Measurements from ENCODE around the gene CBR1.
"Not testable (repeated sequence)": the region's sequence is repeated elsewhere in the genome, so short reads cannot be mapped to it uniquely, and the experiment has no call there.

The CBR1 gene

DNA sequence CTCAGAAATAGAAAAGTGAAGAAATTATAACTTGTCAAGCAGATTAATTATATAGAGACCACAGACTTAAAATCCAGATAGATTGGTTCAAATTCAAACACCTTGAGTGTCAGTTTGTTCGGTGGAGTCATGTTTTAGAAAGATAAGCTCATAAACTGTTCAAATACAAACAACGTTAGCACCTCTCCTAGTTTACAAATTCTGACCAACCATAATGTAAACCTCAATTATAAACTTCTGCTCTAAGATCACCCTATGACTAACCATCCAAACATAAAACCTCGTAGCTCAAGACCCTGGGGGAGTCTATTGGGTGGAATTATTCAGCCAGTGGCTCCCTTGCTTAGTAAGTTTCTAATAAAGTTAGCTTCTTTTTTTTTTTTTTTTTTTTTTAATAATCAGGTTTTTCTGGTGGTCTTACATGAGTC, 12.4 kb downstream of the CBR1 start:
- DNase-seq, result no peak

DNA sequence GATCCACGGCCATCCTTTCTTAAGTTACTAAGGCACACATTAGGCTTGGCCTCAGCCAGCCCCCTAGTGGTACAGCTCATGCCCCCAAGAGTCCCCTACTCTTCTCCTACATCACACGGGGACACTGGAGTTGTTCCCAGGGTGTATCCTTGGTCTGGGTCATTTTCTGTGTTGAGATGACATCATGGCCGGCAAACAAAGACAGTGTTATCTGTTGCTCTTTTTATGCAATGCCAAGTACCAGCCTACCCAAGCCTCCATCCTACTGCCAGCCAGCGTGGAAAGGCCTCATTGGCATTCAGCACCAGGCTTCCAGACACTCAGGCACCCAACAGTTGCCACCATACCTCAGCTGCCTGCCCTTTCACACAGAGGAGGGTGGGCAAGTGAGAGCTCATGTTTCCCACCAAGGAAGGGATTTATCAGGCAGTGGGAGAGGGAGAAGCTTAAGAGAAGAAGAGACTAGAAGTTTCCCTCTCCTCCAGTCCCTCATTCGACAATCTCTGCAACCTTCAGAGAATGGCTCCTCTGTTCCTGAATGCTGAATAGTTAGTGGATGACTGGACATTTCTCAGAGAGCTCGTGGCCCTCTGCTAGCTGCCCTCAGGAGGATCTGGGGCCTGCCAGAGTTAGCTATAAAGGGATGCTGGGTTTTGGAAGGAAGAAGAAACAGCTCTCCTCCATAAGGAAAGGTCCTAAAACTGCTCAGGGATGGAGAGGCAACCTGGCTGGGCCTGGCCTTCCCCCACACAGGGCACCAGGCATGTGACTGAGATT, 17.7 kb downstream of the CBR1 start:
- DNase-seq, result no peak

DNA sequence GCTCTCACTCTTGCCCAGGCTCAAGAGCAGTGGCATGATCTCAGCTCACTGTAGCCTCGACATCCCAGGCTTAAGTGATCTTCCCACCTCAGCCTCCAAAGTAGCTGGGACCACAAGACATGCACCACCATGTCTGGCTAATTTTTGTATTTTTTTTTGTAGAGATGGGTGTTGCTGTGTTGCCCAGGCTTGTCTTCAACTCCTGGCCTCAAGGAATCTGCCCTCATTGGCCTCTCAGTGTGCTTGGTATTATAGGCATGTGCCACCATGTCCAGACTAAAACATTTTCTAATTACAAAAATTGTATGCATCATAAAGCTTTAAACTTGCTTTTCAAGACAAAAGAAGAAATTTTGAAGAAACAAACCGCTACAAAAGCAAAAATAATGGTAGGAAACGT, 20.1 kb downstream of the CBR1 start:
- no peak for DNase-seq

DNA sequence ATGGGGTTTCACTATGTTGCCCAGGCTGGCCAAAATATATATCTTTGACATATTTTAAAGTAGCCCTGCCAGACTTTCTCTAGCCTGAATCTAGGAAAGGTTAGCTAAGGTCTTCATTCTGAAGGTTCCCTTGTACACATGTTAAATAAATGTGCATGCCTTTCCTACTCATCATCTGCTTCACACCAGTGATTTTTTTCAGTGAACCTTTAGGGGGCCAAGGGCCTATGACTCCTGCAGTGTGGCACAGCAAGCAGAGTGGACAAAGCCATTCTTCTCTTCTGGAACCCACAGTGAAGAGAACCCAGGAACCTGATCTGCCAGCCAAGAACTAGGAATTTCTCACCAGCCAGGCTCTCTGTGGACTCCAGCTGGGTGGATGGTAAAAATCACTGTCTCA, 22.9 kb downstream of the CBR1 start:
- DNase-seq, result no peak

DNA sequence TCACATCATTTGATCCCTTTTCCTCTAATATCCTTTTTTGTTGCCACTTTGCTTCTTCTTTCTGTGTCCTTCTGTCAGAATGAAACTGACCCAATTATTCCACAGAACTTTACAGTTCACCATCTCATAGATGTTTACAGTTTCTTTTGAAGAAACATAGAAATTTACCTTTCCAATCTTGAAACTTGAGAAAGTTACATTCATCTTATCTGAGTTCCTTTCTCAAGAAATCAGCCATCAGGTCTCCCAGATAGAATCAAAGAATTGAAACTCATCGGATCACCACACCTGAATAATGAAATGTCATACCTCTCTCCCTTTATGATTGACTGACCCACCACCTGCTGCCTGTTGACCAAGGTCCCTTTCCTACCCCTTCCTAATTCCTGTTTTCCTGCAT, 23.7 kb downstream of the CBR1 start:
- no peak for DNase-seq

DNA sequence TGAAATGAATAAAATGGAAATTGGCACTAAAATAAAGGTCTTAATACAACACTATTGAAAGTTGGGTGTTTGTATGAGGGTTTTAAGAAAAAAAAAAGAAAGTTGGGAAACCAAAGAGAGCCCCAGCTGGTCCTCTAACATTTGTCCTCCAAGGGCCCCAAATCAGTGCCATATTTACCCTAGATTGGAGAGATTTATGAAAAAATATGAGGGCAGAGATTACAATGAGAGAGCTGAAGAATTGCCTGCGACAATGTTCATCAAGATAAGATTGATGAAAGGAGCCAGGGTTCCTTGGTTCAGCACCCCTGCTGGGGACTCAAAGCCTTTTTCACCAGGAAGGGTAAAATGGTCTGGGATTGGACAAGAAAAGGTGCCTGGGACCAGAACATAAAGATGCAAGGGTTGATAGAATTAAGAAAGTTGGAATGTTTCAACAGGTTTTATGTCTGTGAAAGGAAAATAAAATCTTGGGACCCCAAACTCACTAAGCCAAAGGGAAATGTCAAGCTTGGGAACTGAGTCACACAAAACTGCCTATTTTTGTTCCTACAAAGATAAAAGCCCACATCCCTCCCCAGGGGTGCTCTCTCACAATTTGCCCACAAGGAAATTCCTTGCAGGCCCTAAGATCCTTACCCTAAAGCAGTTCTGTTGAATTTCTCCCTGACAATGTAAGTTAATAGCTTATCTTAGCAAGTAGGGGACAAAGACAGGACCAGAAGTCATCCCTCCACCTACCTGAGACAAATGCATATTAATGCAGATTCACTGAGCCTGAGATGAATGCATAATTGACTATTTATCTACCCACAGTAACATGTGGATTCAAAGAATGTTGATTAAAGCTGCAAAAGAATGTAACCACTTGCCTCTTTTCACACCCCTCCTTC, 26.8 kb downstream of the CBR1 start:
- DNase-seq, result no peak

DNA sequence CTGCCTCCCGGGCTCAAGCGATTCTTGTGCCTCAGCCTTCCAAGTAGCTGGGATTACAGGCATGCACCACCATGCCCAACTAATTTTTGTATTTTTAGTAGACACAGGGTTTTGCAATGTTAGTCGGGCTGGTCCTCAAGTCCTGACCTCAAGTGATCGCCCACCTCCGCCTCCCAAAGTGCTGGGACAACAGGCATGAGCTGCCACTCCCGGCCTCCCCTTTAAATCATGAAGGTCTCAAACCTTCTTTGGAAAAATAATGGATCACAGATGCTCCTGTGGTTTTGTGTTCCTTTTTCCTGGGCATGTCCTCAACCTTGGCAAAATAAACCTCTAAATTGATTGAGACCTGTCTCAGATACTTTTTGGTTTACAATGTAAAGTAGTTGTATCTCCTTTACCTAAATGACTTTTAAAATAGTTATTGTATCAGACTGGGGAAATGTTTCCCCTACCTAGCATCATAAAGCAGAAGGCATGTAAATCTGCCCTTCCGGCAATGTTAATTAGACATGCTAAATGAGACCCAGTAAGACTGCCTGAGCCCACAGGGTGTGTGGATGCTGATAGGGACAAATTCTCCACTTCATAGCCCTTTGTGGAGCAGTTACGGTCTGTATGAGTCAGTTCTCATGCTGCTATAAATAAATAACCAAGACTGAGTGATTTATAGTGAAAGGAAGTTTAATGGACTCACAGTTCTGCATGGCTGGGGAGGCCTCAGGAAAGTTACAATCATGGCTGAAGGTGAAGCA, 27.8 kb downstream of the CBR1 start:
- no peak for DNase-seq

DNA sequence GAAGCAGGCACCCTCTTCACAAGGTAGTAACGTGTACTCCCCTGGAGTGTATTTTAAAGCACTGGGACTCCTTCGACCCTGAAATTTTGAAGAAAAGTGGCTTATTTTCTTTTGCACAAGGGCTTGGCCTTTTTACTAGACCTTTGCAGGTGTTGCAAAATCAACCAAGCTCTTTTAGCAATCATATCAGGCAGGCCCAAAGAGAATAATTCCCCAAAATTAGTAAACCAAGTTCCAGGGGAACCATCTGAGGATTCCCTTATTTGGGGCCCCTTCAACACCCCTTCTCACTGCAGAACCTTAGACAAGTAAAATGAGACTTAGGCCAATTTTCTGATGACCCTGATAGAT, 28.3 kb downstream of the CBR1 start:
- DNase-seq, result no peak

DNA sequence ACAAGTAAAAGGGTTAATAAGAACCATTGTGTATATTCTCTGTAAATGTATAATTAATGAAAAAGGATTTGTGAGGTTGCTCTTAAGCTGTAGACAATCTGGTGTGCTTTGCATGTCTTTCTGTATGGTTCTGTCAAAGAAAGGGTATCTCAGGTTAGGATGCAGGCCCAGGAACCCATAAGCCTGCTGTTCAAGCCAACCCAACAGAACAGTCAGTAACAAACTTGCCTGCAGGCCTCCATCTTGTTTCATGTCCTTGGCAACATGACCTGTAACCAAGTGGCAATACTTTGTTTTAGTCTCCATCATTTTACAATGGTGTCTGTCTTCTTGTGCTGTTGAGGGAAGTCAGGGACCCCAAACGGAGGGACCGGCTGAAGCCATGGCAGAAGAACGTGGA, 29.2 kb downstream of the CBR1 start:
- no peak for DNase-seq

DNA sequence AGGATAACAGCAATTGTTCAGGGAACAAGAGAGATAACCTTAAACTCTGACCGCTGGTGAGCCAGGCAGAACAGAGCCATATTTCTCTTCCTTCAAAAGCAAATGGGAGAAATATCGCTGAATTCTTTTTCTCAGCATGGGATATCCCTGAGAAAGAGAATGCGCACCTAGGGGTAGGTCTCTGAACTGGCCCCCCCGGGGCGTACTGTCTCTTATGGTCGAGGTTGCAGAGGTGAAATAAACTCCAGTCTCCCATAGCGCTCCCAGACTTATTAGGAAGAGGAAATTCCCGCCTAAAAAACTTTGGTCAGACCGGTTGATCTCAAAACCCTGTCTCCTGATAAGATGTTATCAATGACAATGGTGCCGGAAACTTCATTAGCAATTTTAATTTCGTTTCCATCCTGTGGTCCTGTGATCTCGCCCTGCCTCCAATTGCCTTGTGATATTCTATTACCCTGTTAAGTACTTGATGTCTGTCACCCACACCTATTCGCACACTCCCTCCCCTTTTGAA, 29.9 kb downstream of the CBR1 start:
- not testable (repeated sequence) for DNase-seq

DNA sequence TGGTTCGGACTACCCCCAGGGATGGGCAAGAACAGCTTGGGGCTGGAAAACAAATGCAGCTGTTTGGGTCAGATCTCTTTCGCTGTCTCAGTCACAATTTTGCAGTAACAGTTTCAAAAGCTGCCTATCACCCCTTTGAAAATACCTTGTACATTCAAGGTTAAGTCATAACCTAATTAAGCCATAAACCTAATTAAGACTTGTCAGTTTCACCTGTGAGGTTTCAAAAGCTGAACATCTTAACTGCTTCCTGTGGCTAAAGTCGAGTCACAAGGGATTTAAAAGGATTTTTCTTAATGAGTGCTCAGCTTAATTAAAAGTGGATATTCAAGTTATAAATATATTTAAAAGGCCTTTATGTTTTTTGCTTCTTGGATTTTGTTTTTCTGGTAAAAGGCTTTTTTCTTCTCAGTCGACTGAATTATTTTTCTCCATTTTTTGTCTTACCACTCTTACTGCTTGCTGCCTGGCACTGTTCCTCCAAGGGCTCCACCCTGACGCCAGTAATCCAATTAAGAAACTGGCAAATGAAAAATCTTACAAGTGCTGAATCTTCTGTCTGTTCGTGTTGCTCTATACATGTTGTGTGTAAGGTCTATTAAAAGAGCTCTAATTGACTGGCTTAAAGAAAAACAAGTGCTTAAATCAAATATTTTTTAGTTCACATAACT, 31.3 kb downstream of the CBR1 start:
- no peak for DNase-seq

DNA sequence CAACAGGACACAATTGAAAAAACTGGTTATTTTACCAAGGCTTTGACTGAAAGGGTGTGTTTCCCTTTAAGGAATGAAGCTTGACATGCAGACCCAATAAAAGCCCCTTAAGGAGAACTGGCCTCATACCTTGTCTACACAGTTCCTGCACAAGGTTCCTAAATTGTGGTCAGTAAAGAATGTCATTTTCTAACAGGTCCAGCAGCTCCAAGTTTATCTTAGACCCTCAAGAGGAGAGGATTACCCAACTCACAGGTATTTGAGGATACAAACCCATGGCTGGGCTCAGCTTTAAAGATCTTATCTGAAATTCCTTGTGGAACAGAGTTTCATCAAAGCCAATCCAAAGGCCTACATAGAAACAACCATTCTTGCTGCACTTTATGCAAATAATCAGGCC, 33.6 kb downstream of the CBR1 start:
- DNase-seq, result no peak

DNA sequence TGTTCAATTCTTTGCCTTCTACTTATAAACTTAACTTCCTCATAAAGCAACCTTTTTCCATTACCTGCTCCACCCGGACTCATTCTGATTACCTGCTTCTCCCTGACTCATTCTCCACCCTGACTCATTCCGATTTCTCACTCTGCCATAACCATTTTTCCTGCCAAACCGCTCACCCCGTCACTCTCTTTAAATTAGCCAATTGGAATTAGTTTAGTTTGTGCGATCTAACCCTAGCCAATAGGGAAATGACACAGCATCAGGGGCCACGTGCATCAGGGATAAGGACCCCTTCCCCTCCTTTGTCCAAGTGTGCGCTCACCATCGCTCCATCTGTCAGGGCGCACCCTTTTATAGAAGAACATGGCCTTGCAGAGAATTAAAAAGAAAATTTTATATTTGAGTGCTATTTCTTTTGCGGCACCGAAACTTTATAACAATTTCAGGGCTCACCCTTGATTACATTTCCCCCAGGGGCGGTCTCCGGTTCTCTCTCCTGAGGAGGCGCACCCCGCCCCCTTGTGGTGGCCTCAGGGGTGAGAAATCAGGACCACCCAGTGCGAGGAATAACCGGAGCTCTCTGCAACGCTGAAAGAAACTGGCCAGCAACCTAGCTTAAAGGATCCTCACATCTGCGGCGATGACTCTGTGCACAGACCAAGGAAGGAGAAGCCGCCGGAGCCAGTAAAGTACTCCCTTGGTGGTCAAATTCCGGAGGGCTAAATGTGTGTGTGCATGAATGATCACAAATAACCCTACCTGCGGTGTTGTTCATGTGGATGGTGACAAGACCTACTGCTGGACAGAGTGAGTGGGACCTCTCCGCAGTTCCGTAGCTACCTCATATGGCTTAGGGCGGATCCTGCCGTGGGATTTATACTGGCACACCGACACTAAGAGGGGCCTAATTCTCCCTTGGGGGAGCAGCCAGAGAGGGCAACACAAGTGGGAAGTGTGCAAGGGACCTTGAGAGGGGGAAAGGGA, 34.8 kb downstream of the CBR1 start:
- DNase-seq, result peak; percentile 43

DNA sequence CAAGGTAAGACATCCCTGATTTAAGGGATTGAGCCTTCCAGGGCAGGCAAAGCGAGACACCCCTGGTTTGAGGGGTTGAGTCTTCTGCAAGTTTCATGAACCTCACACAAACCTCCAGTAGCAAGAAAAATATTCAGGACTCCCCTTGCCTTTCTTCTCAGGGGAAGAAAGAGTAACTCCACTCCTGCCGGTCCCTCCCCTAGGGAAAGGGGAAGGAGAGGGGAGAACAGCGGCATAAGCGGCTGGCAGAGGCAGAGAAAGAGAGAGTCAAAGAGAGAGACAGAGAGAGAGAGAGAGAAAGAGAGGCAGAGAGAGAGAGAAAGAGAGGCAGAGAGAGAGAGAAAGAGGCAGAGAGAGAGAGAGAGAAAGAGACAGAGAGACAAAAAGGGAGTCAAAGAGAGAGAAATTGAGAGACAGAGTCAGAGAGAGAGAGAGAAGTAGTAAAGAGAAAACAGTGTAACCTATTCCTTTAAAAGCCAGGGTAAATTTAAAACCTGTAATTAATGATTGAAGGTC, 35.6 kb downstream of the CBR1 start:
- no peak for DNase-seq

DNA sequence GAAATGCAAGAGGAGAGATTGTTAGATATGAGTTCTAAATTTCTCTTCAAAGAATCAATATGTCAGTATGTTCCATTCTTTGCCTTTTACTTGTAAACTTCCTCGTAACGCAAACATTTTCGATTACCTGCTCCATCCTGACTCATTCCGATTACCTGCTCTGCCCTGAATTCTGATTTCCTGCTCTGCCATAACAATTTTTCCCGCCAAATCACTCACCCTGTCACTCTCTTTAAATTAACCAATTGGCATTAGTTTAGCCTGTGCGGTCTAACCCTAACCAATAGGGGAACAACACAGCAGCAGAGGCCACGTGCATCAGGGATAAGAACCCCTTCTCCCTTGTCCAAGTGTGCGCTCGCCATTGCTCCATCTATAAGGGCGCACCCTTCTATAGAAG, 40.0 kb downstream of the CBR1 start:
- DNase-seq, result no peak

DNA sequence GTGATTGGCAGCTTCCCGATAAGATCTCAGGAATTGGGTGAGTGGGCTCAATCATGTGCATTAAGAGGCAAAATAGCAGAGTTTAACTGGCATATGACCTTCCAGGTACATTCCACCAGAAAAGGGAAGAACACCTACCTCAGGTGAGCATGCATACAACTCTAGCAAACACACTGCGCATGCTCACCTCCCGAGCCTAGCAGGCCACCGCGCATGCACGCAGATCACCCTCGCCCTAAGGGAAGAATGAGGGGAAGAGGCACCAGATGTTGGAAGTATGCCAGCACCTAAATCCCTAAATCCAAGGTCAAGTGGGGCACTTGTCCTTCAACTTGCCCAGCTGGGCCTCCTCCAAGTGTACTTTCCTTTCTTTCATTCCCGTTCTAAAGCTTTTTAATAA, 41.4 kb downstream of the CBR1 start:
- DNase-seq, result no peak

DNA sequence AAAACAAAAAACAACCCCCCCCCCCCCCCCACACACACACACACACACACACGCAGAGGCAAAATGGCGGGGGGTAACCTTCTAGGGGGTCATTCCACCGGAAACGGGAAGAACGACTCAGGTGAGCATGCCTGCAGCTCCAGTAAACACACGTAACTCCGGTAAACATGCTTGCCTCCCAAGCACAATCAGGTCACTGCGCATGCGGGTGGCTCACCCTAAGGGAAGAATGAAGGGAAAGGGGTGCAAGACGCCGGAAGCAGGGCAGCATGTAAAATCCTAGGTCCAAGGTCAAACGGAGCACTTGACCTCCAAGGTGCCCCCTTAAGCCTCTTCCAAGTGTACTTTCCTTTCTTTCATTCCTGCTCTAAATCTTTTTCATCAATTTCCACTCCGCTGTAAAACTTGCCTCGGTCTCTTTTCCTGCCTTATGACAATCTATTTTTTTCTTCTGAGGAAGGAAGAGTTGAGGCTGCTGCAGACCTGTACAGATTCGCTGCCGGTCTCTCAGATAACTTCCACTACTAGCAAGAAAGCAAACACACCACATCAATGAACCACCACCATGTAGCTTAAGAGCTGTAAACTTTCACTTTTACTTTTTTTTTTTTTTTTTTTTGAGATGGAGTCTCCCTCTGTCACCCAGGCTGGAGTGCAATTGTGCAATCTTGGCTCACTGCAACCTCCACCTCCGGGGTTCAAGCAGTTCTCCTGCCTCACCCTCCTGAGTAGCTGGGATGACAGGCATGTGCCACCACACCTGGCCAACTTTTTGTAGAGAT, 44.0 kb downstream of the CBR1 start:
- no peak for DNase-seq

DNA sequence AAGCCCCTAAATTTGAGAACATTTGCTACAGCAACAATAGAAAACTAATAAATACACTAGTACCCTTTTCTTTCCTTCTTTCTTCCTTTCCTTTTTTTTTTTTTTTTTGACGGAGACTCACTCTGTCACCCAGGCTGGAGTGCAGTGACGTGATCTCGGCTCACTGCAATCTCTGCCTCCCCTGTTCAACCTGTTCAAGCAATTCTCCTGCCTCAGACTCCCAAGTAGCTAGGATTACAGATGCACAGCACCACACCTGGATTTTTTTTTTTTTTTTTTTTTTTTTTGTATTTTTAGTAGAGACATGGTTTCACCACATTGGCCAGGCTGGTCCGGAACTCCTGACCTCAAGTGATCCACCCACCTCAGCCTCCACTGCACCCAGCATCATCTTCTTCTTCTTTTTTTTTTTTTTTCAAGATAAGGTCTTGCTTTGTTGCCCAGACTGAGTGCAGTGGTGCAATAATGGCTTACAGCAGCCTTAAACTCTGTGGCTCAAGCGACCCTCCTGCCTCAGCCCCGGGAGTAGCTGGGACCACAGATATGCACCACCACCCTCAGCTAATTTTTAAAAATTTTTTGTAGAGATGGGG, 45.4 kb downstream of the CBR1 start:
- no peak for DNase-seq

DNA sequence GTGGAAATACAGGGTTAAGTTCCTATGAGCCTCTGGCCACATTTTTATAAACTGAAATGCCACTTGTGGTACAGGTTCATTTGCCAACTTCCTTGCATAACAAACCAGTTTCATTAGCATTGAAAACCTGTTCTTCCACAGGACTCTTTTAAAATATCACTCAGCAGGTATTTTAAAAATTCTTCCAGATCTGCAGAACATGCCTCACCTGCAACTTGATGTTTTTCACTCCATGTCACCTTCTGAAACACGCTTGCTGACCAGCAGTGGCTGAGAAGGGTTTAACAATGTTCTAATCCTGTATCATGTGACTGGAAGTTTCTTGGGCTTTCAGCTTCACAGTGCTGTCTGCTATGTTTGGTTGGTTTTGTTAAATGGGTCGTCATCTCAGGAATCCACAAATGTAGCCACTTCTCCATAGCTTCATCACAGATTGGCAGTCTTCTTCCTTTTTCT, 47.5 kb downstream of the CBR1 start:
- DNase-seq, result no peak

DNA sequence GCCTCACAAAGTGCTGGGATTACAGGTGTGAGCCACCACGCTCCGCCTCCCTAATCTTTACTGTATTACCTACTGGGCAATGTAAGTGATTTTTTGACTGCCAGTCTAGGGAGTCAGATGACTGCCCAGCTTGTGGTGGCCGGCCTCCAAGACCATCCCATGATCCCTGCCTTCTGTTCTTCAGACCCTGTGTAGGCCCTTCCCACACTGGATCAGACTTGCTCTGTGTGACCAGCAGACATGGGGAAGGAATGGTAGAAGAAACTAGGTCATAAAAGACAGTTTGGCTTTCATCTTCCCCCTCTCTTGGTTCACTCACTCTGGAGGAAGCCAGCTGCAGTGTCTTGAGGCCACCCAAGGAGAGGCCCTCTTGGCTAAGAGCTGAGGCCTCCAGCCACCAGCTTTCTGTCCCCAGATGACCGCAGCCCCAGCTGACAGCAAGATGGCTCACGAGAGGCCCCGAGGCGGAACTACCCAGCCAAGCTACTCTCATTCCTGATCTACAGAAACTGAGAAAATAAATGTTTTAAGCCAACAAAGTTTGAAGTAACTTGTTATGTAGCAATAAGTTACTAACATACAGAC, 50.6 kb downstream of the CBR1 start:
- DNase-seq, result no peak

Data from CD4-positive, alpha-beta T cell treated with Interleukin-15 for 1 hour (primary cell).